Subcutaneous adipose tissue (tissue), 4 donors: ENCODE data around the gene SLC8B1. TPM values are rescaled to one million over a fixed set of nuclear protein-coding genes. Genes with fewer than 3 reads are reported as not detected.

Source experiments
- total RNA-seq, 4 donors: library from RNA; depleted of rRNA; stranded (reverse); fragments of >200 nt; gene quantifications; one replicate each; pipeline ENCODE4 v1.1.0, GENCODE V29; 2016
- TF ChIP-seq, protein P1 (sequence below): fragments of 450-650 bp; IDR thresholded peaks from one replicate; pipeline ENCODE4 v1.5.1; 2016; ENCODE audit warnings: low read depth, mild to moderate bottlenecking, control low read depth, antibody characterized with exemption, moderate library complexity

Gene SLC8B1
- total RNA-seq, 4 donors from 2014 or later = 16.8 to 53.9 (median 39.1) TPM

DNA sequence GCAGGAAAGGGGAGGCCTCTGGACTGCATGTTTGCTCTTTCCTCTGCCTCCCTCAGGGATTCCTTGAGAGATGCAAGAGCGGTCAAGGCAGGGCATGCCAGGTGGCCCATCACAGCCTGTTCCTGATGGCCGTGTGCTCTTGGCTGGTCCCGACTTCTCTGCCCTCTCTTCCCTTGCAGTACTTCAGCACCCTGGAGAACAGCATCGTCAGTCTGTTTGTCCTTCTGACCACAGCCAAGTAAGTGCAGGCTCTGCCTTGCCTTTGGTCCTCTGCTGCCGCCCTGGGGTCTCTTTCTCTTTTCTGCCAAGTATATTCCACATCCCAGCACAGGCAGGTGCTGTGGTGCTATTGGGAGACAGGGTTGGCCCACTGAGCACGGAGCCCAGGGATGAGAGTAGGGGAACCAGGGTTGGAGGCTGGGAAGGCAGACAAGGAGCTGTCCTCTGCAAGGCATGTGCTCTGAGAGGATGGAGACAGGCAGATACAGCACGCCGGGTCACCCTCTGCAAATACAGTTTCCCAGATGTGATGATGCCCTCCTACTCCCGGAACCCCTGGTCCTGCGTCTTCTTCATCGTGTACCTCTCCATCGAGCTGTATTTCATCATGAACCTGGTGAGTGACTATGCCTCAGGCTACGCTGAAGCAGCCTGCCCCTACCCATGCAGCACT, 61.7 kb downstream of the SLC8B1 start:
- TF ChIP-seq, protein P1, sequence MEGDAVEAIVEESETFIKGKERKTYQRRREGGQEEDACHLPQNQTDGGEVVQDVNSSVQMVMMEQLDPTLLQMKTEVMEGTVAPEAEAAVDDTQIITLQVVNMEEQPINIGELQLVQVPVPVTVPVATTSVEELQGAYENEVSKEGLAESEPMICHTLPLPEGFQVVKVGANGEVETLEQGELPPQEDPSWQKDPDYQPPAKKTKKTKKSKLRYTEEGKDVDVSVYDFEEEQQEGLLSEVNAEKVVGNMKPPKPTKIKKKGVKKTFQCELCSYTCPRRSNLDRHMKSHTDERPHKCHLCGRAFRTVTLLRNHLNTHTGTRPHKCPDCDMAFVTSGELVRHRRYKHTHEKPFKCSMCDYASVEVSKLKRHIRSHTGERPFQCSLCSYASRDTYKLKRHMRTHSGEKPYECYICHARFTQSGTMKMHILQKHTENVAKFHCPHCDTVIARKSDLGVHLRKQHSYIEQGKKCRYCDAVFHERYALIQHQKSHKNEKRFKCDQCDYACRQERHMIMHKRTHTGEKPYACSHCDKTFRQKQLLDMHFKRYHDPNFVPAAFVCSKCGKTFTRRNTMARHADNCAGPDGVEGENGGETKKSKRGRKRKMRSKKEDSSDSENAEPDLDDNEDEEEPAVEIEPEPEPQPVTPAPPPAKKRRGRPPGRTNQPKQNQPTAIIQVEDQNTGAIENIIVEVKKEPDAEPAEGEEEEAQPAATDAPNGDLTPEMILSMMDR = no peak

- TF ChIP-seq, protein P1 = no peak
Measured at GRCh38 chr12:113271853-113272561, 62.9 kb downstream of the SLC8B1 start.

DNA sequence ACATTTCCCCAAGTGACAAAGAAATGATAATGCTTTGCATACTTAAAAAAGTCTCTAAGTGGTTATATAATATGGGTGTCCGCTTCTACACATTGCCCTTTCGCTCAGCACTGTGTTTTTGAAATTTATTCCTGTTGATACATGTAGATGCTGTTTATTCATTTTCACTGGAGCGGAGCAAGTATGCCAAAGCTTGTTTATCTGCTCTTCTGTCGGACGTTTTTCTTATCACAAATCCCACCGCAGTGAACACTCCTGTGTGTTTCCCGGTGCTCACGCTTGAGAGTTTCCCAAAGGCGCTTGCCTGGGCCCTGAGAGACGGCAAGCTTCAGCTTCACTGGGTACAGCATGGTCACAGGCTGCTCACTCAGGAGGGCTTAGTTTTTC, 63.5 kb downstream of the SLC8B1 start:
- TF ChIP-seq, protein P1 = no peak

DNA sequence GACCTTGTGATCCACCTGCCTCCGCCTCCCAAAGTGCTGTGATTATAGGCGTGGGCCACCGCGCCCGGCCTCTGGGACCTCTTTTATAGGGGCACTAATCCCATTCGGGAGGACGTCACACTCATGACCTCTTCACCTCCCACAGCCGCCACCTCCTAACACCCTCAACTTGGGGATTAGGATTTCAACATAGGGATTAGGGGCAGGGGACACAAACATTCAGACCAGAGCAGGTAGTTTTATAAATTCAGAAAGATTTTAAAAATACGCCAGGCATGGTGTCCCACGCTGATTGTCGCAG, 64.2 kb downstream of the SLC8B1 start:
- TF ChIP-seq, protein P1 = no peak

GRCh38 chr12:113269257-113269943, 65.5 kb downstream of the SLC8B1 start:
- TF ChIP-seq, protein P1 = no peak

- TF ChIP-seq, protein P1 = no peak
Measured at GRCh38 chr12:113268621-113269020, 66.3 kb downstream of the SLC8B1 start.

DNA sequence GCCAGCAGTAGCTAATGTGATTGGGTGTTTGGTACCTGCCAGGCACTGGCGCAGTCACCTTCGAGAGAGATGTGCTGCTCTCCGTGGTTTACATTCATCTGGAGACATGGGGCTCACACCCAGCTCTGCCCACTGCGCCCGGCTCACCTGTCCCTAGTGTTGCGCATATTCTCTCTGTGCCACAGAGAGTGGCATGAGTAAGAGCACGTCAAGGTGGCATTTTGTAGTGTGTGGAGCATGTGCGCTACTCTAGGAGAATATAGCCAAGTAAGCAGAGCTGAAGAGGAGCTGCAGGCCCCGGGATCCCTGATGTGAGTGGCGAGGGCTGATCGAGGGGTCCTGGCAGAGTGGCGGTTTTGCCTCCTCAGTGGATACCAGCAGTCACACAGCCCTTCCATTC, 66.8 kb downstream of the SLC8B1 start:
- TF ChIP-seq, protein P1 = no peak
